HG02840 (cell line): Measurements from ENCODE around the gene MUC20.
"Not testable (repeated sequence)": the region's sequence is repeated elsewhere in the genome, so short reads cannot be mapped to it uniquely, and the experiment has no call there.

ENCODE experiments used
- ATAC-seq: cut with Tn5 transposase; IDR thresholded peaks from one replicate; pipeline ENCODE4 v1.9.1; 2021; ENCODE audit warnings: mild to moderate bottlenecking, moderate library complexity, moderate number of reproducible peaks; ENCODE audit not compliant: unreplicated experiment, low FRiP score

Gene MUC20

GRCh38 chr3:195720831-195721506, at the start of gene MUC20:
TSS of gene MUC20 (plus strand) at chr3:195720978. CDS start at chr3:195721008, 30 bp downstream.
- ATAC-seq = not testable (repeated sequence)

- ATAC-seq = not testable (repeated sequence)
Measured at GRCh38 chr3:195671283-195671682, 49.5 kb upstream of the MUC20 start.

- ATAC-seq = not testable (repeated sequence)
Measured at GRCh38 chr3:195673711-195674110, 47.1 kb upstream of the MUC20 start.

GRCh38 chr3:195678391-195679015, 42.3 kb upstream of the MUC20 start:
- not testable (repeated sequence) for ATAC-seq

- not testable (repeated sequence) for ATAC-seq
Measured at GRCh38 chr3:195680690-195681089, 40.1 kb upstream of the MUC20 start.

GRCh38 chr3:195681458-195682103, 39.2 kb upstream of the MUC20 start:
- ATAC-seq = not testable (repeated sequence)

- not testable (repeated sequence) for ATAC-seq
Measured at GRCh38 chr3:195682104-195682742, 38.6 kb upstream of the MUC20 start.

GRCh38 chr3:195683722-195684526, 36.9 kb upstream of the MUC20 start:
- not testable (repeated sequence) for ATAC-seq

- not testable (repeated sequence) for ATAC-seq
Measured at GRCh38 chr3:195684527-195685257, 36.1 kb upstream of the MUC20 start.

GRCh38 chr3:195686537-195687208, 34.1 kb upstream of the MUC20 start:
- ATAC-seq = not testable (repeated sequence)

GRCh38 chr3:195687209-195687760, 33.5 kb upstream of the MUC20 start:
- not testable (repeated sequence) for ATAC-seq

- not testable (repeated sequence) for ATAC-seq
Measured at GRCh38 chr3:195688471-195689183, 32.2 kb upstream of the MUC20 start.

- not testable (repeated sequence) for ATAC-seq
Measured at GRCh38 chr3:195689184-195690070, 31.4 kb upstream of the MUC20 start.

- no peak for ATAC-seq
Measured at GRCh38 chr3:195690951-195691350, 29.8 kb upstream of the MUC20 start.

- ATAC-seq = not testable (repeated sequence)
Measured at GRCh38 chr3:195691596-195692353, 29.0 kb upstream of the MUC20 start.

- no peak for ATAC-seq
Measured at GRCh38 chr3:195692354-195692685, 28.5 kb upstream of the MUC20 start.
